ENCODE measurements around the gene VPS51.
A peak's percentile ranks its signal among the peaks of the same experiment; 100 is the strongest.

VPS51 gene

DNA sequence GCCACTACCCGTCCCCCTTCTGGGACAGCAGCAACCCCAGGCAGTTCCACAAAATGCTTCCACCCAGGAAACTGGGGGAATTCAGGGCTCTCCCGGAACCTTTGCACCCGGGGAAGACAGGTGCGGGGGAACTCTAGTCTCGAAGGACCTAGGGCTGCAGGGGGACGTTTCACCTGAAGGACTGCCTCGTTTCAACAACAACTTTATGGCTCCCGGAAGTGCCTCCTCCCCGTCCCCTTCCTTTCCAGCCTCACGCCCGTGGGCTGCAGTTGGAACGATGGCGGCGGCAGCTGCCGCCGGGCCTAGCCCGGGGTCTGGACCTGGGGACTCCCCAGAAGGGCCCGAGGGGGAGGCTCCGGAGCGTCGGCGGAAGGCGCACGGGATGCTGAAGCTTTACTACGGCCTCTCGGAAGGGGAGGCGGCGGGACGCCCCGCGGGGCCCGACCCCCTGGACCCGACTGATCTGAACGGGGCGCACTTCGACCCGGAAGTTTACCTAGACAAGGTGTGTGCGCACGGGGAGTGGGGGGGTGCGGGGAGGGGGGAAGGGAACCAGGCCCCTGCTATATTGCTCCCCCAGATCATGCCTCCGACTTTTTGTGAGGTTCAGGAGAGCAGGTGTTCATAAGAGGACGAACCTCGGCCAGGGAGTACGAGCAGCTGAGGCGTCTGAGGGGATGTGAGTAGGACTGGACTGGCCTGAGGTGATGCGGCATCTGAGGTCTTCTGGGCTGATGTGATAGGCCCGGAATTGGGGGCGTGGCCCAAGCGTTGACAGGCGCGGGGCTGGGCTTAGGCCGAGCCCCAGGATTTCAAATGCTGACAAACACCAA is at the start of gene VPS51:
VPS51 (plus strand) TSS at position 241 of the 833 bp plus-strand sequence; CDS start at position 278, 37 bp downstream.
- peak; percentile 90 for DNase-seq

DNA sequence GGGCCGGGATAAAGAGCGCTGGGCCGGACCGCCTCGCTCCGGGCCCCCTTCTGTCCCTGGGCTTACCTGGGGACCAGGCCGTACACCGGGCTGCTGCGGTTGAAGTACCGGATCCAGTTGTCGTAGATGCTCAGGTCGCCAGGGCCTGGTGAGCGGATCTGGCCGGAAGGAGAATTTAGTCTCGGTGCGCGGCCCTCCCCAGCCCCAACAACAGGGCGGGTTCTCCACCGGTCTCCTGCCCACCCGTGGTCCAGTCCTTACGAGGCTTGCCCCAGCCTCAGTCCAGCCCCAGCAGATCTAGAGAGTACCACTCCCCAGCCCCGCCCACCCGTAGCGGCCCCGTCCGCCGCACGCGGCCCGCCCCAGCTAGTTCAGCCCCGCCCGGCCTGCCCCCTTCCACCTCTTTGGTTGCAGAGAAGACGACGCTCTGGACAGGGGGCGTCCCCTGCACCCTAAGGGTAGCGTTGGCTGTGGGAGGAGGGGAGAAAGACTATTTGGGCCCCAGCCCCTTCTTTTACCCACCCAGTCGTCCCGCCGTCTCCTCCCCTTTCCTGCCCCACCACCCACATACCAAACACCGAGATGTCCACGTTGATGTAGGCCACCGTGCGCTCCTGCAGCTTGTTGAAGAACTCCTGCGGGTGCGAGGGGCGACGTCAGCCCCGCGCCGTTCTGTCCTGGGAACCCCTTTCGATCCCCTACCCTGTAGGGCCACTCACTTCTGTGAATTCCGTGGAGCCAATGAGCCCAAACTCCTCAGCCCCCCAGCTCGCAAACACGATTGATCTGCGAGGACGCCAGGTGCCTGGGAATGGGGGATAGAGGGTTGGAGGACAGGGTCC is 48.2 kb upstream of the VPS51 start:
- DNase-seq, result peak; percentile 16

DNA sequence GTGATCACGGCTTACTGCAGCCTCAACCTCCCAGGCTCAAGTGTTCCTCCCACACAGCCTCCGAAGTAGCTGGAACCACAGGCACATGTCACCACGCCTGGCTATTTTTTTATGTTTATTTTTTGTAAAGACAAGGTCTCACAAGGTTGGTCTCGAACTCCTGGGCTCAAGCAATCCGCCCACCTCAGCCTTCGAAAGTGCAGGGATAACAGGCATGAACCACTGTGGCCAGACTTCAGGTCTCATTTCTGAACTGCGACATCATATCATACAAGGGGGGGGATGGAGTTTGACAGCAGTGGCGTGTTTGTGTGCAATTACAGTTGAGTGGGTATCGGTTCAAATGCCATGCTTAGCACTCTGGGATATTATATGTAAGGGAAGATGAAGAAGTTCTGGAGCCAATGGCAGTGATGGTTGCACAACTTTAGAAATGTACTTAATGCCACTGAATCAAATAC is 44.6 kb upstream of the VPS51 start:
- no peak for DNase-seq

GRCh38 chr11:65053827-65054508 is 42.0 kb upstream of the VPS51 start:
- peak; percentile 43 for DNase-seq

GRCh38 chr11:65055538-65055937 is 40.5 kb upstream of the VPS51 start:
- DNase-seq, result no peak

GRCh38 chr11:65056999-65057398 is 39.0 kb upstream of the VPS51 start:
- DNase-seq, result no peak

GRCh38 chr11:65057526-65057925 is 38.5 kb upstream of the VPS51 start:
- DNase-seq, result no peak

DNA sequence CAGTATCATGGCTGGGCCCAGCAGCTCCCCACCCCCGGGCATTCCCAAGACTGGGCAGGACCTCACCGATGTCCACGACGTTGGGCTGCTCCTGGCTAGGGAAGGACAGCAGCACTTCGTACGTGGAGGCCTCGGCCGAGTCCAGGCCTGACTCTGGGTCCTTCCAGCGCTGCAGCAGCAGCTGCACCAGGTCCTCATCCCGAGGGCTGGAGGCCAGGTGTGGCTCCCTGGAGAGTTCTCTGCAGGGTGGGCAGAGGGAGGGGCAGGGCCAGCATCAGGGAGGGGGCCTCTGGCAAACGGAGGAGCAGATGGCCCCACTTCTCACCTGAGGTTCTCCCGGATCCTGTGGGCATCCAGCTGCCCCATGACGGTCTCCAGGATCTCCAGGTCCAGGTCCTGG is 38.0 kb upstream of the VPS51 start:
- DNase-seq, result no peak

DNA sequence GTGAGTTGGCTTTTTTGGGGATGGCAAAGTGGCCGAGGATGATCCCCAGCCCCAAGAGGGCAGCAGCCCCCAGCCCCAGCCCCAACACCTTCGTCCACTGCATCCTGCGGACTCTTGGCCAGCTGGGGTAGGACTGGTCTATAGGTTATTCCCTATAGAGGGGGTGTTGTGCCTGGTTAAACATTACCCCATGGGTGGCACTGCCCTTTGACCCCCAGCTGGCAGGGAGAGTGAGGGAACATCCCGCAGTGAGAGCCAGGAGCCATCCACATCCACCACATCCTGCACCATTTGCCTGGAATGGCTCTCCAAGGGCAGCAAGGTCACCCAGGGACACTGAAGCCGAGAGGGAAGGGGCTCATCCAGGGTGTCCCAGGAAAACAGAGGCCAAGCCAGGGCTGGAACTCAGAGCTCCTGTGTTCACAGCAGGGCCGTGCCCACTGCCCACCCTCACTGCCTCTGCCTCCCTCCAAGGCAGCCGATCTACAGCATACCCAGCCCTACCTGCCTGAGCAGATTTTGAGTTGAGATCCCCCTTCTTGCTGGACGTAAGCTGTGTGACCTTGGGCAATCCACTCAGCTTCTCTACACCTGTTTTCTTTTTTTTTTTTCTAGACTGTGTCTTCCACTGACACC is 37.5 kb upstream of the VPS51 start, which contains the start of gene NAALADL1:
NAALADL1 (minus strand) TSS at position 135 of the 636 bp plus-strand sequence; CDS start at position 103, 32 bp downstream.
- no peak for DNase-seq

DNA sequence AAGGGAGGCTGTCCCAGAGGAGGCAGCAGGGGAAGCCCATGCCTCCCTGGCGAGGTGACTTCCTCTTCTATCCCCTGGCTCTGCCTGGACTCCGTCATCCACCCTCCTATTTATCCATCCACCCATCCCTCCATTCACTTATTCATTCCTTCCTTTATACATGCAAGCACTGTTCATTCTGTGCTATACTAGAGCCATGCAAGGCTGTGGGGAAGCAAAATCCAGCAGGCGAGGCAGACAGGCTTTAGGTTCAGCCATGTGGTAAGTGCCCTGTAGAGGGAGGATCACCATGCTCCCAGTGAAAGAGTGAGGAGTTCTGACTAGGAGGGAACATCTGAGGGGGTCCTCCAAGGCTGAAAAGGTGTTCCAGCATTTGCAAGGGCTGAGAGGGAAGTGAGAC is 36.5 kb upstream of the VPS51 start:
- no peak for DNase-seq

DNA sequence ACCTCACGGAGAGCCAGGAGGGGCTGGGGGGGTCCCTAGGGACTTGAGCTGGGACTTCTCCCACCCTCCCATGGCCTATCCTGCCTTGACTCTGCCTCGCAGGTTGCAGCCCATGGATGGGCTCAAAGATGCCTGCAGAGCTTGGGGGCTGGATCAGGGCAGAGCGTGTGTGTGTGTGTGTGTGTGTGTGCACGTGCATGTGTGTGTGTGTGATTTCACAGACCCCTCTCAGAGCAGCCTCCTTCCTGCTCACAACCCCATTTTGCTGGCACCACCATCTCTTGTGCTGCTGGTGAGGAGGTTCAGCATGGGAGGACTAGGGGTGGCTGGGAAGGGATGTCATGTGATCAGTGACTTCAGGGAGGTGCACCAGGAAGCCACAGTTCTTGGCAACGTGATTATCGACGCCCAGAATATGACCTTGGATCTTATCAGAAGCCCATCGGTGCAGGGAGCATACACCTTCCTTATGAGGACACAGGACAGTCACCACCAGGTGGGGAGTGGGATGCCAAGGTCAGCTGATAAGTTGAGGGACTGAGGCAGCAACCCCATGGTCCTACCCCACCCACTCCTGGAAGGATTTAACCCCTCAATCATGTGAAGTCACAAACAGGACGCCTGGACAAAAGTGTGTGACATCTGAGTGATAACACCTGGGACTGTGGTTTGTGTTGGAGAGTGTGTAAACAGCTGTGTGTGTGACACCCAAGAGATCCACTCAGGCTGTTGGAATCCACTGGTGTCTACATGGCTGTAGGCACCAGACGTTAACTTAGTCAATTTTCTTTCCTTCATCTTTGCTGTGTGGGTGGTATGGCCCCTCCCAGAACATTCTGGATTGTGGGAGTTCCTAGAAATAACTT is 35.8 kb upstream of the VPS51 start:
- no peak for DNase-seq

- no peak for DNase-seq
Observed at GRCh38 chr11:65060913-65061408, 35.1 kb upstream of the VPS51 start.

DNA sequence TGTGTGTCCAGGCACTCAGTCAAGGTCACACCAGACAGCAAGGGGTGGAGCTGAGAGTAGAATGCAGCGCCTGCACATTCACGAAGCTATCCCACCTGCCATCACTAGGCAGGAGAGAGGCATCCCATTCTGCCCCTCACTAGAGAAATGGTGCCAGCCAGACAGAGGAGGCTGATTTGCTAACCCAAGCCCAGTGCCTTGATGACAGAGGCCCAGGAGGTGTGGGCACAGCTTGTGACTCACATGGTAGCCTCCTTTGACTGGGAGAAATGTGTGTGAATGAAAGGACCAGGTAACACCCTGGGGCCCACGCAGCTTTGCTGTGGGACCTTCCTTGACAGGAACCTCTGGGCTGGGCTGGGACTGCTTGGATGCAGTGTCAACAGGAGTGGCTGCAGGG is 32.5 kb upstream of the VPS51 start:
- no peak for DNase-seq

- no peak for DNase-seq
Observed at GRCh38 chr11:65064847-65065240, 31.2 kb upstream of the VPS51 start.

GRCh38 chr11:65065851-65066250 is 30.2 kb upstream of the VPS51 start:
- no peak for DNase-seq

DNA sequence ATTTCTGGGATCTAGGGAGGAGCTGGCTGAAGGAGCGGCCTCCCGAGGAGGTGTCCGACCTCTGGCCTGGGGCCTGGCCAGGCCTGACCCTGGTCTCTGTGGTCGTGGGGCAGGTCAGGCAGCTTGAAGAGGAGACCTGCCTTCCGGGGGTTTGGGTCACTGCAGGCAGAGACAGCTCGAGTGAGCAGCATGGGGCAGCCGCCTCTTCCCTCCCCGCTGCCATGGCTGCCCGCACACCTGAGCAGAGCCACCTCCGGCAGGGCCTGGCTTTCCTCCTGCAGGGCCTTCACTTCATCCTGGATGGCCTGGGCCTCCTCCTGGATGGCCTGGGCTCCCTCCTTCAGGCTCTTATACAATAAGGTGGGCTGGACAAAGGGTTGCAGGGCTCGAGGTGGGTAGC is 29.7 kb upstream of the VPS51 start:
- no peak for DNase-seq

GRCh38 chr11:65066805-65067291 is 29.2 kb upstream of the VPS51 start:
- DNase-seq, result no peak

GRCh38 chr11:65067446-65067845 is 28.6 kb upstream of the VPS51 start:
- no peak for DNase-seq

- no peak for DNase-seq
Observed at GRCh38 chr11:65069217-65069616, 26.8 kb upstream of the VPS51 start.

DNA sequence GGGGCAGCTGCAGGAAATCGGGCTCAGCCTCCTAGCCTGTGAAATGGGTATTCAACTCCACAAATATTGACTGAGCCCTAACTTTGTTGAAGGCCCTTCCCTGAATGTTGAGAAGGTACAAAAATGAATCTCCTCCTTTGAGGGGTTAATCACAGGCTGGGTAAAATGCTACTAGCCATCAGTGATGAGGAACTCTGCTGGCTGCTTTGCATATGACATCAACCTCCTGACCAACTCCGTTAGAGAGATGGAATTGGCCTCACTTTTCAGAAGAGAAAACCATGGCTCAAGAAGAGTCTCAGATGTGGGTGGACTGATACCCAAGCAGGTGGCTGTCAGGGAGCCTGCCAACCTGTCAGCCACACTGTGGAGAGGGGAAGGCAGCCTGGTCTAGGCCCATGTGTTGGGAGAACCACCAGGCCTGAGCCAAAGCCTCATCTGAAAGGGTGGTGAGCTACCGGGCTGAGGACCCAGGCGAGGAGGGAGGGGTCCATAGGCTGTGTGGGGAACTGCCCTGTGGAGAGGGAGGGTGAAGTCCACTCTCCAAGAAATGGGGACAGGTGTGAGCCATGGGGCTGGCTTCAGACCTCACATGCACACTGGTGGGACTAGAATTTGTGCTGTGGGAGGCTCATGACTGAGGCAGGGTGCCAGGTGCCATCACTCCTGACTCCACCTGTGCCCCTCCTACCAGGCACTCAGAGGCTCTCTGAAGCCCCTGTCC is 23.9 kb upstream of the VPS51 start:
- no peak for DNase-seq

- DNase-seq, result no peak
Observed at GRCh38 chr11:65072631-65072966, 23.4 kb upstream of the VPS51 start.
